ENCODE results near the gene SOX5. TPM values are rescaled to one million over a fixed set of nuclear protein-coding genes. Genes with fewer than 3 reads are reported as not detected.
"Not testable (repeated sequence)": the region's sequence is repeated elsewhere in the genome, so short reads cannot be mapped to it uniquely, and the experiment has no call there.

The SOX5 gene
- polyA plus RNA-seq, 6 donors from 2014 or later: 1.7 to 6.3 (median 3.0) TPM; not detected in 1

DNA sequence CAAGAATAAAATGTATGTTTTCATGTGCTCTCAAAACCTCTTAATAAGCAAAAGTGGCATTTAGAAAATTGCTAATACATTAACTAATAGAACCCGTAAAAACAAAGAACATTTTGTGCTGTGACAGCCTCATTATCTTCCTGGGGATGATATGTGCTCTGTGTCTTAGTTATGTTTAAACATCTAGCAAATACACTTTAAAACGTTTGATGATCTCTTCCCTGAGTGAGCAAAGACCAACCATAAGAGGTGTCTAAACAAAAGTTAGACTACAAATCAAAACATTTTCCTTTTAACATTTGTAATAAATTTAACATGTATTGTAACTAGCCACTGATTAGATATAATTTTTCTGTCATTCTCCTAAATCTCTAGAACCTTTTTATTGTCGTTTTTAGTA is 95.8 kb downstream of the SOX5 start:
- Mint-ChIP-seq H3K4me3 (no peak overlapping the region), H3K36me3 (no peaks in the 10 kb centered on the region), H3K27ac (no peak overlapping the region), H3K9me3 (peaks cover 0 to 8% (median 0%) of the 10 kb centered on the region in 7 donors), H3K4me1 (no peaks in the 10 kb centered on the region), H3K27me3 (no peaks in the 10 kb centered on the region)
- DNase-seq: no peak
- ATAC-seq (ENCODE audit: low read depth in 2 of 2): no peak

DNA sequence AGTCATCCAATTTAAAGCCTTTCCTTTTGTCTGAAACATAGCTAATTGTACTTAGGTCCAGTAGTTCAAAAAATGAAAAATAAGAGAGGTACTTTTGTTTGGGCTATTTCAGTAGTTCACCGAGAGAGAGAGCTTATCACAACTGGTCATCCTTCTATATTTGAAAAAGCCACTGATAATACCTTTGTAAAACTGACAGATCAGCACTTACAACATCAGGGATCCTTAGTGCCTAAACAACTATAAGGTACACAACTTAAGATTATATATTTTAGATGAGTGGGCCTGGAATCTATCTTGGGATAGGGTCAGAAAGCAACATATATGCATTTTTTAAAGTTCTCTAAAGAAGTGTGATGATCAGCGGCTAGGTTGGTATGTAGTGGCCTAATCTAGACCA is 97.9 kb downstream of the SOX5 start:
- no peaks in the 10 kb centered on the region for H3K4me1 Mint-ChIP-seq
- H3K9me3 Mint-ChIP-seq: no peaks in the 10 kb centered on the region
- no peaks in the 10 kb centered on the region for H3K36me3 Mint-ChIP-seq
- no peaks in the 10 kb centered on the region for H3K27me3 Mint-ChIP-seq
- H3K27ac Mint-ChIP-seq: no peak overlapping the region
- DNase-seq (no peak), ATAC-seq (ENCODE audit: low read depth in 2 of 2) (no peak)
- no peak overlapping the region for H3K4me3 Mint-ChIP-seq

DNA sequence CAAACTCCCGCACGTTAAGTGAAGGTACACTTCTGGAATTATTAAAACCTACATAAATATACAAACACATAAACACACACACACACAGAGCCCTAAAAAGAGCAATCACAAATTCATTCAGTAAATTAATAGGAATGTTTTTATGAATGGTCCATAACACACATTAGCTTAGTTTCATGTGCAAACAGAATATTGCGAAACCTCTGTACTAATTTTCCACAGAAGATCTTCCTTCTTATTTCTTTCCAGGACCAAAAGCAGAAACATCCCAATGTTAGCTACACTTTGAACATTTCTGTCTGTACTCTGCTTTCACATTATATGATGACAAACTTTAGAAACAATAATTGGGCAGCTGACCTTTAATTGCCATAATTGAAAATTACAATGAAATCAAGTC is 101.6 kb downstream of the SOX5 start:
- no peak overlapping the region for H3K27ac Mint-ChIP-seq
- H3K4me1 Mint-ChIP-seq: no peaks in the 10 kb centered on the region
- H3K4me3 Mint-ChIP-seq: no peak overlapping the region
- H3K27me3 Mint-ChIP-seq: no peaks in the 10 kb centered on the region
- no peak for DNase-seq
- no peak for ATAC-seq (ENCODE audit: low read depth in 2 of 2)
- H3K9me3 Mint-ChIP-seq: no peaks in the 10 kb centered on the region
- H3K36me3 Mint-ChIP-seq: no peaks in the 10 kb centered on the region

DNA sequence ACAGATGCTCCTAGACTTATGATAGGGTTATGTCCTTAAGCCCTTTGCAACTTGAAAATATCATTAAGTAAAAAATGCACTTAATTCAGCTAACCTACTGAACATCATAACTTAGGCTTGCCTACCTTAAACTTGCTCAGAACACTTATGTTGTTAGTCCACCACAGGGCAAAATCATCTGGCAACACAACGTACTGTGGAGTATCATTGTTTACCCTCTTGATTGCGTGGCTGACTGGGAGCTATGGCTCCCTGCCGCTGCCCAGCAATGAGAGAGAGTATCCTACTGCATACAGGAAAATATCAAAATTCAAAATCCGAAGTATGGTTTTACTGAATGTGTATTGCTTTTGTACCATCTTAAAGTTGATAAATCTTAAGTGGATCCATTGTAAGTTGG is 105.5 kb downstream of the SOX5 start:
- DNase-seq: no peak
- Mint-ChIP-seq H3K4me1 (no peaks in the 10 kb centered on the region), H3K4me3 (no peak overlapping the region), H3K27me3 (no peaks in the 10 kb centered on the region), H3K36me3 (no peaks in the 10 kb centered on the region), H3K27ac (no peak overlapping the region), H3K9me3 (no peaks in the 10 kb centered on the region)
- ATAC-seq (ENCODE audit: low read depth in 2 of 2): no peak

DNA sequence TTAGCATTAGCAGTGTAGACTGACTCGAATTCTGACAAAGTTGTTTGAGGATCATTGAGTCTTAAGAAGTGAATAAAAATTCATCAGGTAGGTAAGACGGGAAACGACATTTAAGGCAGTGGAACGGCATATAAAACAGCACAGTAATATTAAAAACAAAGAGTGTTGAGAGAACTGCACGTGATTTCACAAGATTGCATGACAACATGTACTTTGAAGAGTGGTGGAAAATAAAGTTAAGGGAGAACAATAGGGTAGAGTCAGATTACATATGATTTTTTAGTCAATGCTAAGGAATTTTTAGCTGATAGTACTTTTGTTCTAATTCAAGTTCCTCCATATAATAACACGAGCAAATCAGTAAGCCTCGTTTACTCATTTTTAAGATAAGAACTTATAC is 115.4 kb downstream of the SOX5 start:
- H3K9me3 Mint-ChIP-seq: no peaks in the 10 kb centered on the region
- no peak for DNase-seq
- ATAC-seq (ENCODE audit: low read depth in 2 of 2): no peak
- H3K27me3 Mint-ChIP-seq: no peaks in the 10 kb centered on the region
- H3K4me3 Mint-ChIP-seq: no peak overlapping the region
- H3K36me3 Mint-ChIP-seq: no peaks in the 10 kb centered on the region
- no peaks in the 10 kb centered on the region for H3K4me1 Mint-ChIP-seq
- no peak overlapping the region for H3K27ac Mint-ChIP-seq

- Mint-ChIP-seq H3K4me1 (no peaks in the 10 kb centered on the region), H3K36me3 (no peaks in the 10 kb centered on the region), H3K4me3 (peak overlapping the region in 1 of 8 donors; percentile 4), H3K27ac (peak overlapping the region in 2 of 6 donors; percentile 3 to 5), H3K9me3 (no peaks in the 10 kb centered on the region), H3K27me3 (no peaks in the 10 kb centered on the region)
- DNase-seq (no peak), ATAC-seq (ENCODE audit: low read depth in 2 of 2) (peak in 1 of 2 donors; percentile 23)
These were observed 117.7 kb downstream of the SOX5 start for GRCh38 chr12:23831739-23832138.

- DNase-seq (no peak), ATAC-seq (ENCODE audit: low read depth in 2 of 2) (no peak)
- H3K4me3 Mint-ChIP-seq: no peak overlapping the region
- H3K9me3 Mint-ChIP-seq: no peaks in the 10 kb centered on the region
- H3K4me1 Mint-ChIP-seq: no peaks in the 10 kb centered on the region
- H3K27me3 Mint-ChIP-seq: no peaks in the 10 kb centered on the region
- no peak overlapping the region for H3K27ac Mint-ChIP-seq
- H3K36me3 Mint-ChIP-seq: no peaks in the 10 kb centered on the region
These were observed 119.3 kb downstream of the SOX5 start for GRCh38 chr12:23830210-23830609.

DNA sequence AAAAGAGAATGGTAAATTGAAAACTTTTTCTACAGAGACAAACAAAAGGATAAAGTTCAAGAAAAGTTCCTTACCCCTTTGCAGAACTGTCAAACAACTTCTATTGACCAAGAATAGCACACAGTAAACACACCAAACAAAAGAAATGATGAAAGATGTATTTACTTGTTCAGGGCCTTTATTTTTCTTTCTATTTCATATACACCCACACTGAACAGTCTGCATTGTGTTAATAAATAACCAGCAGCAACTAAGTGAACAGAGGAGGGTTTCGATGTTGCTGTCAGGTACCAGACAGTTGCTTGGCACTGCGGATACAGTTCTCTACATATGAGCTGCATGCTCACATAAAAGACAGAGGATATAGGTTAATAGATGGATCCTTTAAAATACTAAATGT is 122.1 kb downstream of the SOX5 start:
- no peaks in the 10 kb centered on the region for H3K36me3 Mint-ChIP-seq
- H3K27ac Mint-ChIP-seq: no peak overlapping the region
- H3K4me3 Mint-ChIP-seq: no peak overlapping the region
- ATAC-seq (ENCODE audit: low read depth in 2 of 2) (no peak), DNase-seq (no peak)
- H3K9me3 Mint-ChIP-seq: peaks cover 0 to 8% (median 5%) of the 10 kb centered on the region in 7 donors
- no peaks in the 10 kb centered on the region for H3K27me3 Mint-ChIP-seq
- H3K4me1 Mint-ChIP-seq: no peaks in the 10 kb centered on the region

GRCh38 chr12:23825124-23825523 is 124.3 kb downstream of the SOX5 start:
- H3K9me3 Mint-ChIP-seq; H3K27me3 Mint-ChIP-seq; DNase-seq; H3K4me3 Mint-ChIP-seq; H3K27ac Mint-ChIP-seq; H3K36me3 Mint-ChIP-seq; H3K4me1 Mint-ChIP-seq; ATAC-seq (ENCODE audit: low read depth in 2 of 2): not testable (repeated sequence)

DNA sequence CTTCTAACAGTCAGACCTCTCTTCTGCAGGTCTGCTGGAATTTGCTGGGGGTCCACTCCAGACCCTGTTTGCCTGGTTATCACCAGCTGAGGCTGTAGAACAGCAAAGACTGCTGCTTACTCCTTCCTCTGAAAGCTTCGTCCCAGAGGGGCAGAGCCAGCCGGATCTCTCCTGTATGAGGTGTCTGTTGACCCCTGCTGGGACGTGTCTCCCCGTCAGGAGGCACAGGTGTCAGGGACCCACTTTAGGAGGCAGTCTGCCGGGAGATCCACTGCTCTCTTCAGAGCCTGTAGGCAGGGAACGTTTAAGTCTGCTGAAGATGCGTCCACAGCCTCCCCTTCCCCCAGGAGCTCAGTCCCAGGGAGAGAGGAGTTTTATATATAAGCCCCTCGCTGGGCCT is 125.1 kb downstream of the SOX5 start:
- no peak overlapping the region for H3K27ac Mint-ChIP-seq
- H3K9me3 Mint-ChIP-seq: peaks cover 0 to 8% (median 5%) of the 10 kb centered on the region in 7 donors
- DNase-seq: no peak
- no peak overlapping the region for H3K4me3 Mint-ChIP-seq
- no peaks in the 10 kb centered on the region for H3K4me1 Mint-ChIP-seq
- H3K36me3 Mint-ChIP-seq: no peaks in the 10 kb centered on the region
- no peaks in the 10 kb centered on the region for H3K27me3 Mint-ChIP-seq
- no peak for ATAC-seq (ENCODE audit: low read depth in 2 of 2)

DNA sequence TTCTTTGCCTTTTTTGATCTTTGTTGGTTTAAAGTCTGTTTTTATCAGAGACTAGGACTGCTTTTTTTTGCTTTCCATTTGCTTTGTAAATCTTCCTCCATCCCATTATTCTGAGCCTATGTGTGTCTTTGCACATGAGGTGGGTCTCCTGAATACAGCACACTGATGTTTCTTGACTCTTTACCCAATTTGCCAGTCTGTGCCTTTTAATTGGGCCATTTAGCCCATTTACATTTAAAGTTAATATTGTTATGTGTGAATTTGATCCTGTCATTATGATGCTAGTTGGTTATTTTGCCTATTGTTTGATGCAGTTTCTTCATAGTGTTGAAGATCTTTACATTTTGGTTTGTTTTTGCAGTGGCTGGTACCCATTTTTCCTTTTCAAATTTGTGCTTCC is 126.6 kb downstream of the SOX5 start:
- not testable (repeated sequence) for H3K27me3 Mint-ChIP-seq; H3K4me1 Mint-ChIP-seq; H3K4me3 Mint-ChIP-seq; H3K9me3 Mint-ChIP-seq; ATAC-seq (ENCODE audit: low read depth in 2 of 2); H3K36me3 Mint-ChIP-seq; DNase-seq; H3K27ac Mint-ChIP-seq

GRCh38 chr12:23817345-23817744 is 132.1 kb downstream of the SOX5 start:
- Mint-ChIP-seq H3K9me3 (no peaks in the 10 kb centered on the region), H3K36me3 (no peaks in the 10 kb centered on the region), H3K4me1 (no peaks in the 10 kb centered on the region), H3K27me3 (no peaks in the 10 kb centered on the region), H3K4me3 (no peak overlapping the region), H3K27ac (peak overlapping the region in 1 of 6 donors; percentile 12)
- DNase-seq (no peak), ATAC-seq (ENCODE audit: low read depth in 2 of 2) (no peak)

DNA sequence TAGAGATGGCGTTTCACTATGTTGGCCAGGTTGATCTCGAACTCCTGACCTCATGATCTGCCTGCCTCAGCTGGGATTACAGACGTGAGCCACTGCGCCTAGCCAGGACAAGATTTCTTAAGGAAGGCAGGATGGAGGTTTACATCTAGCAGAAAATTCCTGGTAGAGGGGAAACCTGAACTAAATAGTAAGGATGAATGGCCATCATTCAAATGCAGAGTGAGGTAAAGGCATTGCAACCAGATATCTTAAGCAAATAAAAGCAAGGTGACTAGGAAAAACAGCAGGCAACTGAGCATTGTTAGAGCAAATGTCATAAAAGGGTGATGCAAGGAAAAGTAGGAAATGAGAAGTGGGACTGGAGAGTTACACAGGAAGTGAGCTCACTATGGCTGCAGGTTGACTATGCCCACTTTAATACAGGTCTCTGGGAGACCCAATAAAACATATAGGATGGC is 133.0 kb downstream of the SOX5 start:
- Mint-ChIP-seq H3K9me3 (no peaks in the 10 kb centered on the region), H3K36me3 (no peaks in the 10 kb centered on the region), H3K4me1 (no peaks in the 10 kb centered on the region), H3K27ac (no peak overlapping the region), H3K4me3 (peak overlapping the region in 1 of 8 donors; percentile 41), H3K27me3 (no peaks in the 10 kb centered on the region)
- DNase-seq (no peak), ATAC-seq (ENCODE audit: low read depth in 2 of 2) (no peak)

DNA sequence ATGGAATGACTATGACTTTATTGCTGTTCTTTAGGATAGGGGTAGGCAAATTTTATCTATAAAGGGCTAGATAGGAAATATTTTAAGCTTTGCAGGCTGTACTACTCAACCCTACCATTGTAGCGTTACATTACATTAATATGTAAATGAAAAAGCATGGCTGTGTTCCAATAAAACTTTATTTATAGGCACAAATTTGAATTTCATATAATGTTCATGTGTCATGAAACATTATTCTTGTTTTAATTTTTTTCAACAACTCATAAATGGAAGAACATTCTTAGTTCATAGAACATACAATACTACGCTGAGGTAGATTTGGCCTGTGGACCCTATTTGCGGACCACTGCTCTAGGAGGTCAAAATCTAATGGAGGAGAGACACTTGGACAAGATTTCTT is 133.7 kb downstream of the SOX5 start:
- Mint-ChIP-seq H3K27me3 (no peaks in the 10 kb centered on the region), H3K27ac (no peak overlapping the region), H3K4me3 (no peak overlapping the region), H3K9me3 (no peaks in the 10 kb centered on the region), H3K36me3 (no peaks in the 10 kb centered on the region), H3K4me1 (no peaks in the 10 kb centered on the region)
- DNase-seq (no peak), ATAC-seq (ENCODE audit: low read depth in 2 of 2) (no peak)

GRCh38 chr12:23813206-23813605 is 136.3 kb downstream of the SOX5 start:
- Mint-ChIP-seq H3K27ac (no peak overlapping the region), H3K9me3 (no peaks in the 10 kb centered on the region), H3K4me3 (no peak overlapping the region), H3K36me3 (no peaks in the 10 kb centered on the region), H3K27me3 (no peaks in the 10 kb centered on the region), H3K4me1 (no peaks in the 10 kb centered on the region)
- DNase-seq: no peak
- no peak for ATAC-seq (ENCODE audit: low read depth in 2 of 2)

Measured in naive B cell (primary cell).